GM21576 (cell line): Measurements from ENCODE around the gene SPSB3.

Experiments used
- ATAC-seq: cut with Tn5 transposase; IDR thresholded peaks from one replicate; pipeline ENCODE4 v1.9.1; 2021; ENCODE audit warnings: mild to moderate bottlenecking, moderate library complexity; ENCODE audit not compliant: unreplicated experiment

Gene SPSB3

DNA sequence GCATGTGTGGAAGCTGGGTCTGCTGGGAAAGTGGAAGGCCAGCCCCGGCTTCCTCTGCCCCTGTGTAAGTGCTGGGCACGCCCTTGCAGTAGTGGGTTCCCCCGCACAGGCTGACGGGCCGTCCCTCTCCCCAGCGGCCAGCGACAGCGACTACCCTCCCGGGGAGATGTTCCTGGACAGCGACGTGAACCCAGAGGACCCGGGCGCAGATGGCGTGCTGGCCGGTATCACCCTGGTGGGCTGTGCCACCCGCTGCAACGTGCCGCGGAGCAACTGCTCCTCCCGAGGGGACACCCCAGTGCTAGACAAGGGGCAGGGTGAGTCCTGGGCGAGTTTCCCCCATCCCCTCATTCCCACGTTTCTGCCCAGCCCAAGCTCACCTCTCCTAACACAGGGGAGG lies 16.5 kb downstream of the SPSB3 start:
- ATAC-seq = no peak

GRCh38 chr16:1764971-1765370 lies 17.4 kb downstream of the SPSB3 start:
- no peak for ATAC-seq

GRCh38 chr16:1763521-1764511 lies 18.6 kb downstream of the SPSB3 start:
- ATAC-seq = no peak

GRCh38 chr16:1762879-1763520 lies 19.4 kb downstream of the SPSB3 start:
- ATAC-seq = no peak

DNA sequence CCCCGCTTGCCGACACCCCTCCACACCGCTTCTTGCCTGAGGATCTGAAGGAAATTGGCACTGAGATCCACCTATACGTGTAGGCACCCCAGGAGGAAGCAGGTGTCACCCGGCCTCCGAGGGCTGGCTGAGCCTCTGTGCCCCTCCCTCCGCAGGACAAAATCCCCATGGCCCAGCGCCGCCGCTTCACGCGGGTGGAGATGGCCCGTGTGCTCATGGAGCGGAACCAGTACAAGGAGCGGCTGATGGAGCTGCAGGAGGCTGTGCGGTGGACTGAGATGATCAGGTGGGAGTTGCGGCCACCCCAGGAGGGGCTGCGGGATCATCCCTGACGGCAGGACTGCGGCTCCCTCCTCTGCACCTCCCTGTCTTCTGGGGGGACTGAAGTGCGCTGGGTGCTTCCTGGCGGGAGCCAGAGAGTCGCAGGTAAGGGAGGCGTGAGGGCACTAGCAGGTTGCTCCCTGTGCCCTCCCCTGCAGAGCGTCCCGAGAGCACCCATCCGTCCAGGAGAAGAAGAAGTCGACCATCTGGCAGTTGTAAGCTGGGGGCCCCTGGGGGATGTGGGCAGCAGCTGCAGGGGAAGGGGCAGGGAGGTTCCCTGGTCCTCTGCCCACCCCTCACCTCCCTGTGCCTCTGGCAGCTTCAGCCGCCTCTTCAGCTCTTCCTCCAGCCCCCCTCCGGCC lies 20.0 kb downstream of the SPSB3 start:
- no peak for ATAC-seq

DNA sequence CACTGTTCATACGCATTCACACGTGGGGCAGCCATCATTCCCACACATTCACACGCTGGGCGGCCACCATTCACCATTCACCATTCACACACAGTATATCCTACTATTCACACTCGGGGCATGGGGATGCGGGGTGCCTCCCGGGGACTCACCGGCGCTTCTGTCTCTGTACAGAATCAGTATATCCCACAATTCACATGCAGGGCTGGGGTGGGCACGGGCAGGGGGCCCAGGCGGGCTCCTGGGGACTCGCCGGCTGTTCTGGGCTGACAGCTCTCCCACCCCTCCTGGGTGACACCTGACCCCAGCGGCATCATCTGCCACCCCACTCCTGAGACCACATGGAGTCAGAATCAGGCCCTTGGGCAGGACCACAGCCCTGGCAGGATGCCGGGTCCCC lies 20.6 kb downstream of the SPSB3 start:
- no peak for ATAC-seq

GRCh38 chr16:1760911-1761310 lies 21.5 kb downstream of the SPSB3 start:
- ATAC-seq = no peak

DNA sequence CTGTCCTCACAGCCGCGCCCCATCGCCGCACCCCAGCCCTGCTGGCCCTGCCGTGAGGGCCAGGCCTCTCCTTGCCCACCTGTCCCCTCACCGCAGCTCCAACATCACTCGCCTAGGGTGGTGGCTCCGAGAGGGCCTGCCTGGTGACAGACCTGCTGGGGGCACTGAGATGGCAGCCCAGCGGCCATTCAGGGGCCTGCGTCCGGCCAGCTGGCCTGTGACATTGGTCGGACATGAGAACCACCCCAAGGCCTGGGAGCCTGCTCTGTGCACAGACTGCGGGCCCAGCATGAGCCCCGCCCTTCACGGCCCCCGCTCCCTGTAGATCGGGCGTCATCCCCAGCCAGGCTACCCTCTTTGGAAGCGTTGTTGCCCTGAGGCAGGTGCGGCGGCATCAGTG lies 22.9 kb downstream of the SPSB3 start:
- ATAC-seq = no peak

GRCh38 chr16:1758923-1759322 lies 23.4 kb downstream of the SPSB3 start:
- ATAC-seq = no peak

GRCh38 chr16:1757714-1758461 lies 24.5 kb downstream of the SPSB3 start:
- ATAC-seq = no peak

DNA sequence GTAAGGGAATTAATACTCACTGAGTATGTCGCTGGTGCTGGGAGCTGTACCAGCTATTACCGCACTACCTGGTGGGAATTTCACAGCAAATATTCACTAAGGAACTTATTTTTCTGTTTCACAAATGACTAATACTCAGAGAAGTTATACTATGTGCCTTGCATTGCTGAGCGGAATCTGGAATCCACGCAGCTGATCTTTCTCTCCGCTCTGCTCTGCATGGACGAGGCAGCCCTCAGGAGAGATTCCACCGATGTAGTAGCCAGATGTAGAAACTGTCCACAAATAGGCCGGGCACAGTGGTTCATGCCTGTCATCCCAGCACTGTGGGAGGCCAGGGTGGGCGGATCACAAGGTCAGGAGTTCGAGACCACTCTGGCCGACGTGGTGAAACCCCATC lies 28.2 kb downstream of the SPSB3 start:
- ATAC-seq = no peak

GRCh38 chr16:1752853-1753252 lies 29.5 kb downstream of the SPSB3 start:
- ATAC-seq = no peak

DNA sequence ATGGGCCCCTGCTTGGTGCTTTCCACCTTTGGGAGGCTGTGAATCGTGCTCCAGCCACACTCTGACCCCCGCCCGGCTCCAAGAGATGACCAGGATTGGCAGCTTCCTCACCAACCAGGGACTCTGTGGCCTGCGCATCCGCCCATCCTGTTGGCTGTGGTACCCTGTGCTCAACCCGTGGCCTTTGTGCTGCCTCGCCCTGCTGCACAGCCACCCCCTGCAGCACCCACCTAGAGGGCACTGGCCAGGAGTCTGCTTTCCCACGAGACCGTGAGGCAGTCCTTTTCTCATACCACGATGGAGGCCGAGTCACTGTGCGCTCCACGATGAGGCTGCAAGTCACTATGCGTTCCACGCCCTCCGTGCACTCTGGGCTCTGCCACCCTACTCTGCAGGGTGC lies 30.4 kb downstream of the SPSB3 start:
- ATAC-seq = no peak

DNA sequence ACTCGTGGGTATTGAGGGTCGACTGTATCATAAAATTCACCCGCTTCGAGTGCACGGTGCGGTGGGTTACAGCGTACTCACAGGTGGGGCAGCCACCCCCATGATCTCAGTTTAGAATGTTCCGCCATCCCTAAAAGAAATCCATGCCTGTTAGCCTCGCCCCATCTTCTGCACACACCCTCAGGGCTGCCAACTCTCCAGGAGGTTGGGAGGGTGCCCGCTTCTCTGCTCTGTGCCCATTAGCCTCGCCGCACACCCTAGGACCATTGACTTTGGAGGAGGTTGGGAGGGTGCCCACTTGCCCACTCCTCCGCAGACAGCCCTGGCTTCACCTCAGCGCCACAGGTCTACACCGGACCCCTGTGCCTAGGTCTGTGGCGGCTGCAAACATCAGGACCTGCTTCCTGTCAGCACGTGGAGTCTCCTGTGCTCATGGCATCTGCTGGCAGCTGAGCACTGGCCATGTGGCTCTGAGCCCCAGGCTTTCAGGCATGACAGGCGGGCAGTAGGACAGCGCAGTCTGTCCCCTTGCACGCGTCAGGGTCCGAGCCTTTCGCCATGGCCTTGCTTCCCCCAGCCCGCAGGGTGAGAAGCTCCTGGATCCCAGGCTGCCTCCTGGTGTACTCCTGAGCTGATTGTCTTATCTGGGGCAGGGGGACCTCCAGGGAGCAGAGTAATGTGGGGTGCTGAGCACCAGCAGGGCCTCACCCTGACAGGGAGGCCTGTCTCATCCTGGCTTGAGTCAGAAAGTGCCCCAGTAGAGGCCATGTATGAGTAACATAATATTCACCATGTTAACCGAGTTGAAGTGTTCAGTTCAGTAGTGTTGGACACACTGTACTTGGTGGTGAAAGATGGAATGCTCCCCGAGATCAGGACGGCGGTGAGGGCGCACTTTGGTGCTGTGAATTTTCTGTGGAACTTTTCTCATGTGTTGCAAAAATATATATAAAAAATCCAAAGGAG lies 32.9 kb downstream of the SPSB3 start:
- ATAC-seq = no peak

DNA sequence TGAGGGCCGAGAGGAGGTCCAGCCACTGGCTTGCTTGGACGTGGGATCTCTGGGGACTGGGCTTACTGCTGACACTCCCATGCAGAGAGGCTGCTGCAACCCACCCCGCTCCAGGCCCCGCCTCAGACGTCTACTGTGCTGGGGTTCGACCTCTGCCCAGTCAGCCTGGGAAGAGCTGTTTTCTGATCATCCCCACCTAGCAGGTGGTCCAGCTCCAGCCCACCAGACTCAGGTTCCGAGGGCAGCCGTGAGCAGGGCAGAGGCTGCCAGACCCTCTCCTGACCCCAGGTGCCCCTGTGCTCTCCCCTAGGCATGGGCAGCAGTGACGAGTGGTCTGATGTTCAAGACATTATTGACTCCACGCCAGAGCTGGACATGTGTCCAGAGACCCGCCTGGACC lies 34.4 kb downstream of the SPSB3 start:
- ATAC-seq = no peak

DNA sequence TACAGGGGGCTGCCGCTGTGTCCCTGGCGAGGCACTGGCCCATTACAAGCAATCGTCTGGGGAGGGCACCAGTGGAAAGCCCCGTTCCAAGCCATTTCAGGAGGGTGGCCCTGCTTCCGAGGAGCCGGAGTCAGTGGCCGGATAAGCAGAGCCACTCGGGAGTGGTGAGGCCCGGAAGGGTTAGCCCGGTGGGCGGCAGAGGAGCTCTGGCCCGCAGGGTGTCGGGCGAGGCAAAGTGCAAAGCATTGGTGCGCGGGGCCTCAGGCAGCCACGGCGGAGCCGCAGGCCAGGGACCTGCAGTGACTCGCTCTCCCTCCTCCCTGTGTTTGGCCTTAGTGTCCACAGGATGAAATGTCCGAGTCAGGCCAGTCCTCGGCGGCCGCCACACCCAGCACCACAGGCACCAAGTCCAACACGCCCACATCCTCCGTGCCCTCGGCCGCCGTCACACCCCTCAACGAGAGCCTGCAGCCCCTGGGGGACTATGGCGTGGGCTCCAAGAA lies 35.6 kb downstream of the SPSB3 start:
- no peak for ATAC-seq

GRCh38 chr16:1745900-1746692 lies 36.3 kb downstream of the SPSB3 start:
- ATAC-seq = no peak

GRCh38 chr16:1745181-1745899 lies 37.0 kb downstream of the SPSB3 start:
- ATAC-seq = no peak
